ENCODE data around the gene OR2G6. TPM values are rescaled to one million over a fixed set of nuclear protein-coding genes. Genes with fewer than 3 reads are reported as not detected.

Gene OR2G6
- total RNA-seq, 4 donors from 2014 or later: not detected

GRCh38 chr1:248576260-248576980, 68.5 kb downstream of the OR2G6 start:
- no peak for TF ChIP-seq POLR2A (IDR thresholded peaks at IDR 0.05)
- no peak for TF ChIP-seq CTCF (IDR thresholded peaks at IDR 0.05)
- H3K4me3 ChIP-seq (ENCODE audit: low read depth, poor library complexity, severe bottlenecking): no peak overlapping the region
- no peak for DNase-seq (ENCODE audit: low spot score in 2 of 2)
- intact Hi-C loops (cut with DNase I; ENCODE audit: low total_unique reads): no loop called here
- WGBS, 2 donors: 80% methylated on average over 9 of the region's 9 CpGs

Other genes starting within 250 kb of the OR2G6 start
- not detected for gene OR2T33, start 230.1 kb upstream of the OR2G6 start, total RNA-seq
- not detected for gene OR2T12, start 204.6 kb upstream of the OR2G6 start, total RNA-seq
- not detected for gene OR2M7, start 183.5 kb upstream of the OR2G6 start, total RNA-seq
- gene OR14C36, start 159.3 kb upstream of the OR2G6 start, total RNA-seq: not detected
- not detected for gene OR2T4, start 146.4 kb upstream of the OR2G6 start, total RNA-seq
- not detected for gene OR2T6, start 132.3 kb upstream of the OR2G6 start, total RNA-seq
- gene OR2T1, start 105.0 kb upstream of the OR2G6 start, total RNA-seq: not detected
- not detected for gene OR2T2, start 62.4 kb upstream of the OR2G6 start, total RNA-seq
- gene OR2T3, start 34.7 kb upstream of the OR2G6 start, total RNA-seq: not detected
- gene OR2T5, start 19.5 kb upstream of the OR2G6 start, total RNA-seq: not detected
- gene OR2T29, start 54.7 kb downstream of the OR2G6 start, total RNA-seq: under 1 TPM in 1 of 4 donors, not detected in 3; 0.49 TPM
- gene OR2T34, start 66.7 kb downstream of the OR2G6 start, total RNA-seq: not detected
- gene OR2T10, start 89.6 kb downstream of the OR2G6 start, total RNA-seq: not detected
- gene OR2T11, start 127.0 kb downstream of the OR2G6 start, total RNA-seq: under 1 TPM in 1 of 4 donors, not detected in 3; 0.57 TPM
- gene OR2T35, start 137.2 kb downstream of the OR2G6 start, total RNA-seq: under 1 TPM in 1 of 4 donors, not detected in 3; 0.30 TPM
- gene OR2T27, start 147.5 kb downstream of the OR2G6 start, total RNA-seq: not detected
- not detected for gene OR14I1, start 194.7 kb downstream of the OR2G6 start, total RNA-seq
- not detected for gene LYPD8, start 247.7 kb downstream of the OR2G6 start, total RNA-seq

Data from lower leg skin (tissue), 4 donors.